SK-N-MC (cell line): ENCODE data around the gene VMP1.

Experiments
- EZH2 ChIP-seq: fragments of 200-600 bp; sonication (generic); IDR thresholded peaks from one replicate; pipeline ENCODE4 v1.6.1; 2017; ENCODE audit warnings: antibody characterized with exemption
- POLR2AphosphoS5 ChIP-seq: IDR thresholded peaks from 2 replicates; pipeline ENCODE4 v1.6.1; 2012; ENCODE audit warnings: mild to moderate bottlenecking, low read depth, low read length, borderline replicate concordance

- no peak for TF ChIP-seq POLR2AphosphoS5
- TF ChIP-seq EZH2, result no peak
Observed at GRCh38 chr17:59783221-59784047, 76.0 kb downstream of the VMP1 start.
